Upper lobe of left lung (tissue), 6 donors: ENCODE results near the gene MYH9. TPM values are rescaled to one million over a fixed set of nuclear protein-coding genes. Genes with fewer than 3 reads are reported as not detected.

Source experiments
- ATAC-seq, 2 donors: fragments of 200-7000 bp; cut with Tn5 transposase; one replicate each; pipeline ENCODE4 v1.9.1; 2022; ENCODE audit warnings: mild to moderate bottlenecking in 2 of 2, moderate library complexity in 2 of 2; ENCODE audit not compliant: low FRiP score in 2 of 2
- DNase-seq, 2 donors: peaks; one replicate each; pipeline ENCODE4 v3.0.0-alpha.2; 2019 to 2020
- H3K27ac ChIP-seq, 4 donors: fragments of 200-600 bp; sonication (generic); one replicate each; pipeline ENCODE4 v1.5.1; 2016 to 2019
- H3K27me3 ChIP-seq, 4 donors: fragments of 200-600 bp; sonication (generic); one replicate each; pipeline ENCODE4 v1.5.1; 2017 to 2019
- H3K36me3 ChIP-seq, 4 donors: fragments of 200-600 bp; sonication (generic); one replicate each; pipeline ENCODE4 v1.5.1; 2016 to 2019
- H3K4me1 ChIP-seq, 4 donors: fragments of 200-600 bp; sonication (generic); one replicate each; pipeline ENCODE4 v1.5.1; 2018 to 2019
- H3K4me3 ChIP-seq, 4 donors: fragments of 200-600 bp; sonication (generic); one replicate each; pipeline ENCODE4 v1.5.1; 2017 to 2019; ENCODE audit warnings: mild to moderate bottlenecking in 2 of 4, moderate library complexity in 1 of 4
- H3K9me3 ChIP-seq, 4 donors: fragments of 200-600 bp; sonication (generic); one replicate each; pipeline ENCODE4 v1.5.1; 2018 to 2019
- CTCF ChIP-seq, 6 experiments: fragments of 450-650 bp in 4 of 6; fragments of 200-600 bp in 2 of 6; sonication (generic) in 2 of 6; IDR thresholded peaks; one replicate each; pipeline ENCODE4 v1.5.1; 2016 to 2019; ENCODE audit warnings: antibody characterized with exemption in 6 of 6
- EP300 ChIP-seq, 4 donors: sonication (generic); formaldehyde crosslinking; IDR thresholded peaks; one replicate each; pipeline ENCODE4 v1.5.1; 2017; ENCODE audit warnings: antibody characterized with exemption in 4 of 4, control low read depth in 2 of 4
- POLR2A ChIP-seq, 4 donors: fragments of 450-650 bp; IDR thresholded peaks; one replicate each; pipeline ENCODE4 v1.5.1; 2016 to 2017; ENCODE audit warnings: antibody characterized with exemption in 4 of 4, mild to moderate bottlenecking in 2 of 4
- POLR2AphosphoS5 ChIP-seq, 2 donors: sonication (generic); formaldehyde crosslinking; IDR thresholded peaks; one replicate each; pipeline ENCODE4 v1.5.1; 2017; ENCODE audit warnings: antibody characterized with exemption in 2 of 2
- WGBS, 2 donors: methylation state at CpG; one replicate each; pipeline ENCODE4 v1.1.5; 2017 to 2018; 5-methylcytosine and 5-hydroxymethylcytosine counted together
- total RNA-seq, 6 donors: library from RNA; depleted of rRNA in 4 of 6; stranded (reverse); fragments of >200 nt in 4 of 6; gene quantifications; one replicate each; pipeline versions ENCODE4 v1.1.0 to v1.2.1, GENCODE V29; 2016 to 2021
- donor health status: DM: no; HTN: no; CAD: no; lungs with moderate emphysema.
- donor health status: DM: no; HTN: yes; CAD: no; lungs with severe emphysema.

Gene MYH9
- total RNA-seq, 6 donors from 2014 or later, result 486 to 925 (median 599) TPM

- Histone ChIP-seq H3K27me3 (no peaks in the 10 kb centered on the region), H3K27ac (peak overlapping the region in 2 of 4 donors; percentile 13 to 41), H3K4me1 (peaks cover 0 to 6% (median 2%) of the 10 kb centered on the region in 4 donors), H3K36me3 (peaks cover 85 to 100% (median 98%) of the 10 kb centered on the region in 4 donors), H3K4me3 (no peak overlapping the region), H3K9me3 (no peaks in the 10 kb centered on the region)
- DNase-seq (peak in 1 of 2 donors; percentile 74), ATAC-seq (no peak)
- no peak for TF ChIP-seq CTCF (IDR thresholded peaks at IDR 0.05)
- TF ChIP-seq POLR2AphosphoS5 (IDR thresholded peaks at IDR 0.05), result no peak
- TF ChIP-seq POLR2A (IDR thresholded peaks at IDR 0.05), result no peak
- TF ChIP-seq EP300 (IDR thresholded peaks at IDR 0.05), result no peak
- WGBS, 2 donors, result 63 to 70% methylated on average over 13 of the region's 13 CpGs
These were observed 83.9 kb downstream of the MYH9 start for GRCh38 chr22:36303874-36304273.

- 83% methylated on average over 9 of the region's 9 CpGs; no CpG with 5 or more reads in 1 of the 2 donors for WGBS, 2 donors
- peaks cover 0 to 6% (median 2%) of the 10 kb centered on the region in 4 donors for H3K4me1 ChIP-seq
- H3K36me3 ChIP-seq, result peaks cover 86 to 100% (median 98%) of the 10 kb centered on the region in 4 donors
- no peak for ATAC-seq
- H3K27me3 ChIP-seq, result no peaks in the 10 kb centered on the region
- H3K27ac ChIP-seq, result no peak overlapping the region
- H3K9me3 ChIP-seq, result no peaks in the 10 kb centered on the region
- no peak overlapping the region for H3K4me3 ChIP-seq
- no peak for DNase-seq
- TF ChIP-seq POLR2AphosphoS5 (IDR thresholded peaks at IDR 0.05) (peak in 1 of 2 donors; percentile 17), POLR2A (IDR thresholded peaks at IDR 0.05) (no peak), CTCF (IDR thresholded peaks at IDR 0.05) (no peak)
These were observed 84.7 kb downstream of the MYH9 start for GRCh38 chr22:36303115-36303467.

- Histone ChIP-seq H3K4me3 (no peak overlapping the region), H3K27ac (peak overlapping the region in 1 of 4 donors; percentile 37), H3K36me3 (peaks cover 89 to 100% (median 98%) of the 10 kb centered on the region in 4 donors), H3K27me3 (no peaks in the 10 kb centered on the region), H3K4me1 (peaks cover 0 to 6% (median 2%) of the 10 kb centered on the region in 4 donors), H3K9me3 (no peaks in the 10 kb centered on the region)
- no peak for TF ChIP-seq POLR2A (IDR thresholded peaks at IDR 0.05)
- TF ChIP-seq POLR2AphosphoS5 (IDR thresholded peaks at IDR 0.05), result no peak
- TF ChIP-seq EP300 (IDR thresholded peaks at IDR 0.05), result no peak
- TF ChIP-seq CTCF (IDR thresholded peaks at IDR 0.05), result no peak
- WGBS, 2 donors, result 94% methylated on average over 14 to 17 of the region's 17 CpGs
- DNase-seq (no peak), ATAC-seq (no peak)
These were observed 85.2 kb downstream of the MYH9 start for GRCh38 chr22:36302439-36303114.

- H3K27me3 ChIP-seq, result no peaks in the 10 kb centered on the region
- TF ChIP-seq EP300 (IDR thresholded peaks at IDR 0.05), result no peak
- no peak for TF ChIP-seq POLR2AphosphoS5 (IDR thresholded peaks at IDR 0.05)
- no peak for TF ChIP-seq POLR2A (IDR thresholded peaks at IDR 0.05)
- no peak for TF ChIP-seq CTCF (IDR thresholded peaks at IDR 0.05)
- ATAC-seq, result no peak
- no peaks in the 10 kb centered on the region for H3K9me3 ChIP-seq
- peaks cover 91 to 100% (median 98%) of the 10 kb centered on the region in 4 donors for H3K36me3 ChIP-seq
- DNase-seq, result no peak
- H3K27ac ChIP-seq, result peak overlapping the region in 3 of 4 donors; percentile 3 to 37 (median 8)
- H3K4me1 ChIP-seq, result peaks cover 0 to 6% (median 2%) of the 10 kb centered on the region in 4 donors
- WGBS, 2 donors, result 78 to 82% methylated on average over 8 of the region's 8 CpGs
- no peak overlapping the region for H3K4me3 ChIP-seq
These were observed 85.9 kb downstream of the MYH9 start for GRCh38 chr22:36301851-36302250.
